ENCODE results near the gene MYL12A. TPM values are rescaled to one million over a fixed set of nuclear protein-coding genes. Genes with fewer than 3 reads are reported as not detected.

MYL12A gene
- total and polyA plus RNA-seq, 2 of the 13 experiments (the other 11 are each of a cell fraction or from before 2014, with no cell fraction given) = 261 to 277 TPM

DNA sequence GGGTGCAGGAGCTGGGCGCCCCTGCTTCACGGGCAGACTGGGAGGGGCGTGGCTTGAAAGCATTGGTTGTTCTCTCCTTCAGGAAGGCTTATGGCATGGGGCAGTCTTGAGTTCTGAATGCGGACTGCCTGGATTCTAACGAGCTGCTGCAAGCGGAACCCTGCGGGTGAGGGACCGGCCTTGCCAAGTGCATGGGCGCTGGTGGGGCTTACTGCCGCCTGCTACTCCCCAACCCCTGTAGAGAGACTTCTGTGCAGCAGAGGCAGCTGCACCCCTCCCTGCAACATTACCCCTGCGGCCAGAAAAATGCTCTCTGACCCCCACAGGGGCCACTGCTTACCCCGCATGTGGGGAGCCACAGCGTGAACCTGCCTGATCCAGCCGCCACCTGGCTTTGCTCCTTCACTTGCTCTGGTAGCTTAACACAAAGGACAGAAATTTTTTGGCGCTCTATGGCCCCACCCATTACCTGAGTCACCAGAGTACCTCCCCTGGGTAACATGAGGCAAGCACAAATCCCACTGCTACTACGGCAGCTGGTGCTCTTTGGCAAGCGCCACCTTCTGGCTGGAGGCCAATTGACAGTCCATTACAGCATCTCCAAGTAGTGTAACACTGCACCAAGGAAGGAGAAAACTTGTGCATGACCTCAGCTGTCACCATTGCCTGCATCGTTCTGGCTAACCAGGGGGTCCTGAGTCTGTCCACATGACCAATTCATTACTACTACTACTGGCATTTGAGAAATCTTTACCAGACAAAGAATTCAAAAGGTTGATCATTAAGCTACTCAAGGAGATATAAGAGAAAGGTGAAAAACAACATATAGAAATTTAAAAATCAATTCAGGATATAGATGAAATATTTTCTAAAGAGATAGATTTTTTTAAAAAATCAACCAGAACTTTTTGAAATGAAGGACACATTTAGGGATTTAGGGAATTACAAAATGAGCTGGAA lies 49.7 kb downstream of the MYL12A start (continued):
- TF ChIP-seq, protein P1, sequence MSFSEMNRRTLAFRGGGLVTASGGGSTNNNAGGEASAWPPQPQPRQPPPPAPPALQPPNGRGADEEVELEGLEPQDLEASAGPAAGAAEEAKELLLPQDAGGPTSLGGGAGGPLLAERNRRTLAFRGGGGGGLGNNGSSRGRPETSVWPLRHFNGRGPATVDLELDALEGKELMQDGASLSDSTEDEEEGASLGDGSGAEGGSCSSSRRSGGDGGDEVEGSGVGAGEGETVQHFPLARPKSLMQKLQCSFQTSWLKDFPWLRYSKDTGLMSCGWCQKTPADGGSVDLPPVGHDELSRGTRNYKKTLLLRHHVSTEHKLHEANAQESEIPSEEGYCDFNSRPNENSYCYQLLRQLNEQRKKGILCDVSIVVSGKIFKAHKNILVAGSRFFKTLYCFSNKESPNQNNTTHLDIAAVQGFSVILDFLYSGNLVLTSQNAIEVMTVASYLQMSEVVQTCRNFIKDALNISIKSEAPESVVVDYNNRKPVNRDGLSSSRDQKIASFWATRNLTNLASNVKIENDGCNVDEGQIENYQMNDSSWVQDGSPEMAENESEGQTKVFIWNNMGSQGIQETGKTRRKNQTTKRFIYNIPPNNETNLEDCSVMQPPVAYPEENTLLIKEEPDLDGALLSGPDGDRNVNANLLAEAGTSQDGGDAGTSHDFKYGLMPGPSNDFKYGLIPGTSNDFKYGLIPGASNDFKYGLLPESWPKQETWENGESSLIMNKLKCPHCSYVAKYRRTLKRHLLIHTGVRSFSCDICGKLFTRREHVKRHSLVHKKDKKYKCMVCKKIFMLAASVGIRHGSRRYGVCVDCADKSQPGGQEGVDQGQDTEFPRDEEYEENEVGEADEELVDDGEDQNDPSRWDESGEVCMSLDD (CRISPR knock-in tag; IDR thresholded peaks at IDR 0.05; ENCODE audit: borderline replicate concordance) = 0 out of 2 replicates have a peak, but pooled peaks have one; percentile 61
- TF ChIP-seq HNRNPK (IDR thresholded peaks at IDR 0.05; ENCODE audit: low read depth, low read length, poor library complexity, severe bottlenecking) (no peak), BORCS8-MEF2B (CRISPR knock-in tag; IDR thresholded peaks at IDR 0.05) (peak; percentile 80), GPN1 (CRISPR knock-in tag; IDR thresholded peaks at IDR 0.05; ENCODE audit: borderline replicate concordance) (no peak), SIX4 (CRISPR knock-in tag; IDR thresholded peaks at IDR 0.05) (peak; percentile 89), JDP2 (CRISPR knock-in tag; IDR thresholded peaks at IDR 0.05; ENCODE audit: borderline replicate concordance) (no peak), KLF13 (CRISPR knock-in tag; IDR thresholded peaks at IDR 0.05) (no peak), ARHGAP35 (CRISPR knock-in tag; IDR thresholded peaks at IDR 0.05; ENCODE audit: borderline replicate concordance) (peak; percentile 64), ZNF207 (IDR thresholded peaks at IDR 0.05; ENCODE audit: borderline replicate concordance) (no peak), ZNF326 (CRISPR knock-in tag; IDR thresholded peaks at IDR 0.05; ENCODE audit: borderline replicate concordance) (no peak), ZBTB21 (CRISPR knock-in tag; IDR thresholded peaks at IDR 0.05) (no peak), ZNF567 (CRISPR knock-in tag; IDR thresholded peaks at IDR 0.05; ENCODE audit: borderline replicate concordance) (0 out of 2 replicates have a peak, but pooled peaks have one; percentile 0)
- TF ChIP-seq, protein P2, sequence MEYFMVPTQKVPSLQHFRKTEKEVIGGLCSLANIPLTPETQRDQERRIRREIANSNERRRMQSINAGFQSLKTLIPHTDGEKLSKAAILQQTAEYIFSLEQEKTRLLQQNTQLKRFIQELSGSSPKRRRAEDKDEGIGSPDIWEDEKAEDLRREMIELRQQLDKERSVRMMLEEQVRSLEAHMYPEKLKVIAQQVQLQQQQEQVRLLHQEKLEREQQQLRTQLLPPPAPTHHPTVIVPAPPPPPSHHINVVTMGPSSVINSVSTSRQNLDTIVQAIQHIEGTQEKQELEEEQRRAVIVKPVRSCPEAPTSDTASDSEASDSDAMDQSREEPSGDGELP (IDR thresholded peaks at IDR 0.05; ENCODE audit: borderline replicate concordance, low read depth) = peak; percentile 80; the same call in 1 of the 2 replicates
- TF ChIP-seq, protein P3, sequence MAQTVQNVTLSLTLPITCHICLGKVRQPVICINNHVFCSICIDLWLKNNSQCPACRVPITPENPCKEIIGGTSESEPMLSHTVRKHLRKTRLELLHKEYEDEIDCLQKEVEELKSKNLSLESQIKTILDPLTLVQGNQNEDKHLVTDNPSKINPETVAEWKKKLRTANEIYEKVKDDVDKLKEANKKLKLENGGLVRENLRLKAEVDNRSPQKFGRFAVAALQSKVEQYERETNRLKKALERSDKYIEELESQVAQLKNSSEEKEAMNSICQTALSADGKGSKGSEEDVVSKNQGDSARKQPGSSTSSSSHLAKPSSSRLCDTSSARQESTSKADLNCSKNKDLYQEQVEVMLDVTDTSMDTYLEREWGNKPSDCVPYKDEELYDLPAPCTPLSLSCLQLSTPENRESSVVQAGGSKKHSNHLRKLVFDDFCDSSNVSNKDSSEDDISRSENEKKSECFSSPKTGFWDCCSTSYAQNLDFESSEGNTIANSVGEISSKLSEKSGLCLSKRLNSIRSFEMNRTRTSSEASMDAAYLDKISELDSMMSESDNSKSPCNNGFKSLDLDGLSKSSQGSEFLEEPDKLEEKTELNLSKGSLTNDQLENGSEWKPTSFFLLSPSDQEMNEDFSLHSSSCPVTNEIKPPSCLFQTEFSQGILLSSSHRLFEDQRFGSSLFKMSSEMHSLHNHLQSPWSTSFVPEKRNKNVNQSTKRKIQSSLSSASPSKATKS (CRISPR knock-in tag; IDR thresholded peaks at IDR 0.05) = no peak
- TF ChIP-seq, protein P4, sequence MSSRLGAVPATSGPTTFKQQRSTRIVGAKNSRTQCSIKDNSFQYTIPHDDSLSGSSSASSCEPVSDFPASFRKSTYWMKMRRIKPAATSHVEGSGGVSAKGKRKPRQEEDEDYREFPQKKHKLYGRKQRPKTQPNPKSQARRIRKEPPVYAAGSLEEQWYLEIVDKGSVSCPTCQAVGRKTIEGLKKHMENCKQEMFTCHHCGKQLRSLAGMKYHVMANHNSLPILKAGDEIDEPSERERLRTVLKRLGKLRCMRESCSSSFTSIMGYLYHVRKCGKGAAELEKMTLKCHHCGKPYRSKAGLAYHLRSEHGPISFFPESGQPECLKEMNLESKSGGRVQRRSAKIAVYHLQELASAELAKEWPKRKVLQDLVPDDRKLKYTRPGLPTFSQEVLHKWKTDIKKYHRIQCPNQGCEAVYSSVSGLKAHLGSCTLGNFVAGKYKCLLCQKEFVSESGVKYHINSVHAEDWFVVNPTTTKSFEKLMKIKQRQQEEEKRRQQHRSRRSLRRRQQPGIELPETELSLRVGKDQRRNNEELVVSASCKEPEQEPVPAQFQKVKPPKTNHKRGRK (CRISPR knock-in tag; IDR thresholded peaks at IDR 0.05) = no peak
- TF ChIP-seq, protein P5, sequence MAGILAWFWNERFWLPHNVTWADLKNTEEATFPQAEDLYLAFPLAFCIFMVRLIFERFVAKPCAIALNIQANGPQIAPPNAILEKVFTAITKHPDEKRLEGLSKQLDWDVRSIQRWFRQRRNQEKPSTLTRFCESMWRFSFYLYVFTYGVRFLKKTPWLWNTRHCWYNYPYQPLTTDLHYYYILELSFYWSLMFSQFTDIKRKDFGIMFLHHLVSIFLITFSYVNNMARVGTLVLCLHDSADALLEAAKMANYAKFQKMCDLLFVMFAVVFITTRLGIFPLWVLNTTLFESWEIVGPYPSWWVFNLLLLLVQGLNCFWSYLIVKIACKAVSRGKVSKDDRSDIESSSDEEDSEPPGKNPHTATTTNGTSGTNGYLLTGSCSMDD (CRISPR knock-in tag; IDR thresholded peaks at IDR 0.05) = no peak
- TF ChIP-seq, protein P6, sequence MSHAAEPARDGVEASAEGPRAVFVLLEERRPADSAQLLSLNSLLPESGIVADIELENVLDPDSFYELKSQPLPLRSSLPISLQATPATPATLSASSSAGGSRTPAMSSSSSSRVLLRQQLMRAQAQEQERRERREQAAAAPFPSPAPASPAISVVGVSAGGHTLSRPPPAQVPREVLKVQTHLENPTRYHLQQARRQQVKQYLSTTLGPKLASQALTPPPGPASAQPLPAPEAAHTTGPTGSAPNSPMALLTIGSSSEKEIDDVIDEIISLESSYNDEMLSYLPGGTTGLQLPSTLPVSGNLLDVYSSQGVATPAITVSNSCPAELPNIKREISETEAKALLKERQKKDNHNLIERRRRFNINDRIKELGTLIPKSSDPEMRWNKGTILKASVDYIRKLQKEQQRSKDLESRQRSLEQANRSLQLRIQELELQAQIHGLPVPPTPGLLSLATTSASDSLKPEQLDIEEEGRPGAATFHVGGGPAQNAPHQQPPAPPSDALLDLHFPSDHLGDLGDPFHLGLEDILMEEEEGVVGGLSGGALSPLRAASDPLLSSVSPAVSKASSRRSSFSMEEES (CRISPR knock-in tag; IDR thresholded peaks at IDR 0.05) = 0 out of 2 replicates have a peak, but pooled peaks have one; percentile 40
